GM12865 (cell line): Measurements from ENCODE around the gene FGF14.
A peak's percentile ranks its signal among the peaks of the same experiment; 100 is the strongest.

Experiments used
- DNase-seq: peaks from one replicate; pipeline ENCODE4 v3.0.0; 2010; ENCODE audit warnings: low read depth
- H3K4me3 ChIP-seq: 2 replicates; pipeline ENCODE4 v1.5.1; 2011; ENCODE audit warnings: mild to moderate bottlenecking, low read depth, low read length, control low read depth
- CTCF ChIP-seq: IDR thresholded peaks from 2 replicates; pipeline ENCODE4 v1.5.1; 2011; ENCODE audit warnings: low read length, control low read depth, low read depth, inconsistent platforms; ENCODE audit not compliant: insufficient read depth; ENCODE audit errors: missing control alignments

FGF14 gene

GRCh38 chr13:102152790-102153189 lies 249.1 kb downstream of the FGF14 start:
- TF ChIP-seq CTCF, result no peak
- DNase-seq, result no peak
- H3K4me3 ChIP-seq, result no peak overlapping the region

GRCh38 chr13:102147353-102147752 lies 254.5 kb downstream of the FGF14 start:
- no peak overlapping the region for H3K4me3 ChIP-seq
- TF ChIP-seq CTCF, result no peak
- no peak for DNase-seq

GRCh38 chr13:102145750-102146149 lies 256.1 kb downstream of the FGF14 start:
- no peak for DNase-seq
- TF ChIP-seq CTCF, result no peak
- H3K4me3 ChIP-seq, result no peak overlapping the region

- no peak overlapping the region for H3K4me3 ChIP-seq
- DNase-seq, result no peak
- TF ChIP-seq CTCF, result no peak
Measured at GRCh38 chr13:102142473-102142826, 259.4 kb downstream of the FGF14 start.

- DNase-seq, result no peak
- peak; percentile 47 for TF ChIP-seq CTCF
- no peak overlapping the region for H3K4me3 ChIP-seq
Measured at GRCh38 chr13:102141625-102142472, 260.0 kb downstream of the FGF14 start.

GRCh38 chr13:102139626-102140025 lies 262.2 kb downstream of the FGF14 start:
- no peak for DNase-seq
- H3K4me3 ChIP-seq, result no peak overlapping the region
- TF ChIP-seq CTCF, result no peak
